Activated T-cell treated with anti-CD3 and anti-CD28 coated beads, Interleukin-2, amount 50 U/mL, for 48 hours (primary cell): ENCODE results near the gene NMNAT2.
"Not testable (repeated sequence)": the region's sequence is repeated elsewhere in the genome, so short reads cannot be mapped to it uniquely, and the experiment has no call there.

Experiments
- DNase-seq, 2 experiments: peaks; one replicate each; pipeline ENCODE4 v3.0.0-alpha.2; 2020

Gene NMNAT2

GRCh38 chr1:183416850-183417771, 1.1 kb downstream of the NMNAT2 start:
- peak; percentile 56 to 63 for DNase-seq

- DNase-seq, result no peak
Measured at GRCh38 chr1:183414365-183414764, 3.8 kb downstream of the NMNAT2 start.

- no peak for DNase-seq
Measured at GRCh38 chr1:183411091-183411490, 7.1 kb downstream of the NMNAT2 start.

GRCh38 chr1:183407961-183408360, 10.2 kb downstream of the NMNAT2 start:
- no peak for DNase-seq

GRCh38 chr1:183407474-183407873, 10.7 kb downstream of the NMNAT2 start:
- DNase-seq, result no peak

- DNase-seq, result no peak
Measured at GRCh38 chr1:183404476-183404875, 13.7 kb downstream of the NMNAT2 start.

GRCh38 chr1:183403498-183403897, 14.7 kb downstream of the NMNAT2 start:
- DNase-seq, result no peak

GRCh38 chr1:183401565-183401964, 16.6 kb downstream of the NMNAT2 start:
- DNase-seq, result not testable (repeated sequence)

GRCh38 chr1:183394435-183394834, 23.7 kb downstream of the NMNAT2 start:
- no peak for DNase-seq

- no peak for DNase-seq
Measured at GRCh38 chr1:183391863-183392262, 26.3 kb downstream of the NMNAT2 start.

- no peak for DNase-seq
Measured at GRCh38 chr1:183390561-183390960, 27.6 kb downstream of the NMNAT2 start.

- DNase-seq, result no peak
Measured at GRCh38 chr1:183388735-183389134, 29.4 kb downstream of the NMNAT2 start.

GRCh38 chr1:183385340-183386144, 32.6 kb downstream of the NMNAT2 start:
- no peak for DNase-seq

- DNase-seq, result no peak
Measured at GRCh38 chr1:183379951-183380350, 38.2 kb downstream of the NMNAT2 start.

GRCh38 chr1:183375381-183375780, 42.8 kb downstream of the NMNAT2 start:
- DNase-seq, result no peak

GRCh38 chr1:183374825-183375224, 43.4 kb downstream of the NMNAT2 start:
- DNase-seq, result no peak

GRCh38 chr1:183372586-183373230, 45.5 kb downstream of the NMNAT2 start:
- no peak for DNase-seq

- no peak for DNase-seq
Measured at GRCh38 chr1:183370399-183371058, 47.7 kb downstream of the NMNAT2 start.

GRCh38 chr1:183368213-183369108, 49.7 kb downstream of the NMNAT2 start:
- DNase-seq, result no peak

- DNase-seq, result no peak
Measured at GRCh38 chr1:183366116-183366515, 52.1 kb downstream of the NMNAT2 start.

- no peak for DNase-seq
Measured at GRCh38 chr1:183365676-183366075, 52.5 kb downstream of the NMNAT2 start.

- no peak for DNase-seq
Measured at GRCh38 chr1:183365093-183365492, 53.1 kb downstream of the NMNAT2 start.
